ENCODE results near the gene GALNT6.

GALNT6 gene

GRCh38 chr12:51403681-51404136 is 12.5 kb upstream of the GALNT6 start:
- Histone ChIP-seq H3K4me1 (ENCODE audit: control insufficient read depth, insufficient read depth, low read length) (peaks cover 11% of the 10 kb centered on the region), H3K4me3 (ENCODE audit: low read length) (no peak overlapping the region), H3K9me3 (ENCODE audit: control insufficient read depth, low read length) (no peaks in the 10 kb centered on the region), H3K36me3 (ENCODE audit: control insufficient read depth, insufficient read depth, low read length, severe bottlenecking) (no peaks in the 10 kb centered on the region), H3K27me3 (replicated peaks; ENCODE audit: control insufficient read depth, insufficient read depth, low read length) (no peaks in the 10 kb centered on the region), H3K9ac (ENCODE audit: low read length) (no peak overlapping the region)
- DNase-seq (ENCODE audit: low read depth), result no peak

- Histone ChIP-seq H3K9me3 (ENCODE audit: control insufficient read depth, low read length) (no peaks in the 10 kb centered on the region), H3K36me3 (ENCODE audit: control insufficient read depth, insufficient read depth, low read length, severe bottlenecking) (no peaks in the 10 kb centered on the region), H3K4me3 (ENCODE audit: low read length) (no peak overlapping the region), H3K9ac (ENCODE audit: low read length) (no peak overlapping the region), H3K27me3 (replicated peaks; ENCODE audit: control insufficient read depth, insufficient read depth, low read length) (no peaks in the 10 kb centered on the region), H3K4me1 (ENCODE audit: control insufficient read depth, insufficient read depth, low read length) (peaks cover 11% of the 10 kb centered on the region)
- DNase-seq (ENCODE audit: low read depth), result no peak
Measured at GRCh38 chr12:51403159-51403558, 12.0 kb upstream of the GALNT6 start.

- H3K27me3 ChIP-seq (replicated peaks; ENCODE audit: control insufficient read depth, insufficient read depth, low read length), result no peaks in the 10 kb centered on the region
- no peaks in the 10 kb centered on the region for H3K9me3 ChIP-seq (ENCODE audit: control insufficient read depth, low read length)
- H3K9ac ChIP-seq (ENCODE audit: low read length), result no peak overlapping the region
- no peak overlapping the region for H3K4me3 ChIP-seq (ENCODE audit: low read length)
- no peaks in the 10 kb centered on the region for H3K36me3 ChIP-seq (ENCODE audit: control insufficient read depth, insufficient read depth, low read length, severe bottlenecking)
- H3K4me1 ChIP-seq (ENCODE audit: control insufficient read depth, insufficient read depth, low read length), result peaks cover 11% of the 10 kb centered on the region
- no peak for DNase-seq (ENCODE audit: low read depth)
Measured at GRCh38 chr12:51401900-51402299, 10.7 kb upstream of the GALNT6 start.

- no peak for DNase-seq (ENCODE audit: low read depth)
- H3K4me3 ChIP-seq (ENCODE audit: low read length), result no peak overlapping the region
- no peak overlapping the region for H3K9ac ChIP-seq (ENCODE audit: low read length)
- no peaks in the 10 kb centered on the region for H3K36me3 ChIP-seq (ENCODE audit: control insufficient read depth, insufficient read depth, low read length, severe bottlenecking)
- H3K4me1 ChIP-seq (ENCODE audit: control insufficient read depth, insufficient read depth, low read length), result peaks cover 11% of the 10 kb centered on the region
- H3K9me3 ChIP-seq (ENCODE audit: control insufficient read depth, low read length), result no peaks in the 10 kb centered on the region
- no peaks in the 10 kb centered on the region for H3K27me3 ChIP-seq (replicated peaks; ENCODE audit: control insufficient read depth, insufficient read depth, low read length)
Measured at GRCh38 chr12:51401486-51401885, 10.3 kb upstream of the GALNT6 start.

GRCh38 chr12:51401020-51401419 is 9.8 kb upstream of the GALNT6 start:
- no peak for DNase-seq (ENCODE audit: low read depth)
- H3K4me1 ChIP-seq (ENCODE audit: control insufficient read depth, insufficient read depth, low read length), result peaks cover 11% of the 10 kb centered on the region
- no peak overlapping the region for H3K4me3 ChIP-seq (ENCODE audit: low read length)
- H3K9me3 ChIP-seq (ENCODE audit: control insufficient read depth, low read length), result no peaks in the 10 kb centered on the region
- no peaks in the 10 kb centered on the region for H3K36me3 ChIP-seq (ENCODE audit: control insufficient read depth, insufficient read depth, low read length, severe bottlenecking)
- no peak overlapping the region for H3K9ac ChIP-seq (ENCODE audit: low read length)
- no peaks in the 10 kb centered on the region for H3K27me3 ChIP-seq (replicated peaks; ENCODE audit: control insufficient read depth, insufficient read depth, low read length)

- H3K9ac ChIP-seq (ENCODE audit: low read length), result no peak overlapping the region
- H3K4me3 ChIP-seq (ENCODE audit: low read length), result no peak overlapping the region
- H3K27me3 ChIP-seq (replicated peaks; ENCODE audit: control insufficient read depth, insufficient read depth, low read length), result no peaks in the 10 kb centered on the region
- no peaks in the 10 kb centered on the region for H3K36me3 ChIP-seq (ENCODE audit: control insufficient read depth, insufficient read depth, low read length, severe bottlenecking)
- no peaks in the 10 kb centered on the region for H3K9me3 ChIP-seq (ENCODE audit: control insufficient read depth, low read length)
- DNase-seq (ENCODE audit: low read depth), result no peak
- peaks cover 10% of the 10 kb centered on the region for H3K4me1 ChIP-seq (ENCODE audit: control insufficient read depth, insufficient read depth, low read length)
Measured at GRCh38 chr12:51399891-51400290, 8.7 kb upstream of the GALNT6 start.

GRCh38 chr12:51397670-51398069 is 6.5 kb upstream of the GALNT6 start:
- no peak for DNase-seq (ENCODE audit: low read depth)
- H3K9ac ChIP-seq (ENCODE audit: low read length), result no peak overlapping the region
- H3K36me3 ChIP-seq (ENCODE audit: control insufficient read depth, insufficient read depth, low read length, severe bottlenecking), result no peaks in the 10 kb centered on the region
- no peaks in the 10 kb centered on the region for H3K9me3 ChIP-seq (ENCODE audit: control insufficient read depth, low read length)
- no peak overlapping the region for H3K4me3 ChIP-seq (ENCODE audit: low read length)
- peaks cover 1% of the 10 kb centered on the region for H3K4me1 ChIP-seq (ENCODE audit: control insufficient read depth, insufficient read depth, low read length)
- no peaks in the 10 kb centered on the region for H3K27me3 ChIP-seq (replicated peaks; ENCODE audit: control insufficient read depth, insufficient read depth, low read length)

- H3K9me3 ChIP-seq (ENCODE audit: control insufficient read depth, low read length), result no peaks in the 10 kb centered on the region
- H3K4me1 ChIP-seq (ENCODE audit: control insufficient read depth, insufficient read depth, low read length), result no peaks in the 10 kb centered on the region
- H3K4me3 ChIP-seq (ENCODE audit: low read length), result no peak overlapping the region
- H3K36me3 ChIP-seq (ENCODE audit: control insufficient read depth, insufficient read depth, low read length, severe bottlenecking), result no peaks in the 10 kb centered on the region
- H3K9ac ChIP-seq (ENCODE audit: low read length), result no peak overlapping the region
- no peak for DNase-seq (ENCODE audit: low read depth)
- H3K27me3 ChIP-seq (replicated peaks; ENCODE audit: control insufficient read depth, insufficient read depth, low read length), result peaks cover 4% of the 10 kb centered on the region
Measured at GRCh38 chr12:51395283-51396230, 4.4 kb upstream of the GALNT6 start.

GRCh38 chr12:51393676-51394545 is 2.7 kb upstream of the GALNT6 start:
- Histone ChIP-seq H3K4me3 (ENCODE audit: low read length) (no peak overlapping the region), H3K4me1 (ENCODE audit: control insufficient read depth, insufficient read depth, low read length) (no peaks in the 10 kb centered on the region), H3K27me3 (replicated peaks; ENCODE audit: control insufficient read depth, insufficient read depth, low read length) (peaks cover 4% of the 10 kb centered on the region), H3K9ac (ENCODE audit: low read length) (no peak overlapping the region), H3K9me3 (ENCODE audit: control insufficient read depth, low read length) (no peaks in the 10 kb centered on the region), H3K36me3 (ENCODE audit: control insufficient read depth, insufficient read depth, low read length, severe bottlenecking) (no peaks in the 10 kb centered on the region)
- peak; percentile 51 for DNase-seq (ENCODE audit: low read depth)

GRCh38 chr12:51392556-51393237 is 1.5 kb upstream of the GALNT6 start:
- peak overlapping the region; percentile 34 for H3K4me3 ChIP-seq (ENCODE audit: low read length)
- peak; percentile 81 for DNase-seq (ENCODE audit: low read depth)

GRCh38 chr12:51390891-51391282 is 319 bp downstream of the GALNT6 start:
- Histone ChIP-seq H3K27me3 (replicated peaks; ENCODE audit: control insufficient read depth, insufficient read depth, low read length) (peaks cover 4% of the 10 kb centered on the region), H3K9me3 (ENCODE audit: control insufficient read depth, low read length) (no peaks in the 10 kb centered on the region), H3K4me3 (ENCODE audit: low read length) (peak overlapping the region; percentile 71), H3K4me1 (ENCODE audit: control insufficient read depth, insufficient read depth, low read length) (peaks cover 12% of the 10 kb centered on the region), H3K36me3 (ENCODE audit: control insufficient read depth, insufficient read depth, low read length, severe bottlenecking) (no peaks in the 10 kb centered on the region), H3K9ac (ENCODE audit: low read length) (no peak overlapping the region)
- DNase-seq (ENCODE audit: low read depth), result peak; percentile 38

More at GRCh38 chr12:51392556-51393237, 1.5 kb upstream of the GALNT6 start:
- Histone ChIP-seq H3K36me3 (ENCODE audit: control insufficient read depth, insufficient read depth, low read length, severe bottlenecking) (no peaks in the 10 kb centered on the region), H3K9ac (ENCODE audit: low read length) (no peak overlapping the region), H3K9me3 (ENCODE audit: control insufficient read depth, low read length) (no peaks in the 10 kb centered on the region), H3K4me1 (ENCODE audit: control insufficient read depth, insufficient read depth, low read length) (peaks cover 12% of the 10 kb centered on the region), H3K27me3 (replicated peaks; ENCODE audit: control insufficient read depth, insufficient read depth, low read length) (peaks cover 4% of the 10 kb centered on the region)
